HG02981 (cell line): Measurements from ENCODE around the gene CRNN.
A peak's percentile ranks its signal among the peaks of the same experiment; 100 is the strongest.

Source experiments
- ATAC-seq: cut with Tn5 transposase; IDR thresholded peaks from one replicate; pipeline ENCODE4 v1.9.1; 2021; ENCODE audit warnings: mild to moderate bottlenecking, moderate library complexity; ENCODE audit not compliant: unreplicated experiment

Gene CRNN

GRCh38 chr1:152413909-152414308, at the start of gene CRNN:
TSS of gene CRNN (minus strand) at chr1:152414263. CDS start at chr1:152412233, 2,030 bp downstream.
- no peak for ATAC-seq

- no peak for ATAC-seq
Measured at GRCh38 chr1:152462636-152463035, 48.6 kb upstream of the CRNN start.

- no peak for ATAC-seq
Measured at GRCh38 chr1:152461544-152461943, 47.5 kb upstream of the CRNN start.

DNA sequence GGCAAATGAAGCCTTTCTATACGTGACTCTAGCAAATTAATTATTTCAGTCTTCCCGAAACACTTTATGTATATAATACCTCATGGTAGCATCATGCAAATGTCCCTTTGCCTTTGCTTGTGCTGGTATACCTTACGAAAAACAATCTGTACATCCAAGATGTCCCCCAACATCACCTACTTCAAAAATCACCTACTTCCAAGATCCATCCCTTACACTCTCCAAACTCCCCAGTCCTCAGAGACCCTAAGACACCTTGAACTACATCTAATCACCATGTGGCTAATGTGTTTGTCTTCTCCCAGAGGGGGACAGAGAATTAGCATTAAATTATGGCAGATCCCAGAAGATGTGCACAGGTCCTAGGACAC, 46.5 kb upstream of the CRNN start:
- no peak for ATAC-seq

DNA sequence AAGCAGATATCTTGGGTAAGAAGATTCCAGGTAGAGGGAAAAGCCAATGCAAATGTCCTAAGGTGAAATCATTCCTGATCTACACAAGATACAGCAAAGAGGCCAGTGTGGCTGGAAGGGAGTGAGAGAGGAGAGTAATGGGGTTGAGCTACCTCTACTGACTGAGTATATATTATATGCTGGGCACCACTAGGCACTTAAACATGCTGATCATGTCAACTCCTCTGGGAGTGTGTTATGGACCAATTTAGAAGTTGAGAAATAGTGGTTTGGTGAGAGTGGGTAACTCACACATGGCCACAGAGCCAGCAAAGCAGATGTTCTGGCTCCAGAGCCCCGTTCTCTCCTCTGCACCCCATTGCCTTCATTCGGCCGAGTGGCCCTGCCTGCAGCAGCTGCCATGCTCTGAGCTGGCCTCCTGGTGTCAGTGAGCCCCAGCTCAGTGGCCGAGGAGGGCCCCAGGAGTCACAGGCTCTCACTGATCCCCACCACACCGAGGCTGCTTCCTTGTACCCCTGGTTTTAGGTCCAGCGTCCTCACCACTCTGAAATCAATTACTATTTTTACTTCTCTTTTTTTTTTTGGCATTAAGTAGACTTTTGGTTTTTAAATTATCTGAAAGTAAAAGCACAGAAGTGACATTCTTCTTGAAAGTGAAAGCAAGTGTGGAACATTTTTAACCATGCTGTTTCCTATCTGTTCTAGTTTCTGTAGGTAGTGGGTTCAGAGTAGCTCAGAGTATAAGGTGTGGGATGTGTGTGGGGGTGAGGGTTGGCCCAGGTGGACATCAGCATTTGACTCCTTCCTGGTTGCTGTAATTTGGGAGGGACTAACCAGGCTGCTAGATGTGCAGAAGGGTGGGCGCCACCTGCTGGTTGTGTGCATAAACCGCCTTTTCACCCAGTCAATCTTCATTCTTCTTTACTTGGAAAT, 45.8 kb upstream of the CRNN start:
- peak; percentile 93 for ATAC-seq

GRCh38 chr1:152458384-152459185, 44.5 kb upstream of the CRNN start:
- no peak for ATAC-seq

- ATAC-seq: no peak
Measured at GRCh38 chr1:152457561-152457960, 43.5 kb upstream of the CRNN start.

DNA sequence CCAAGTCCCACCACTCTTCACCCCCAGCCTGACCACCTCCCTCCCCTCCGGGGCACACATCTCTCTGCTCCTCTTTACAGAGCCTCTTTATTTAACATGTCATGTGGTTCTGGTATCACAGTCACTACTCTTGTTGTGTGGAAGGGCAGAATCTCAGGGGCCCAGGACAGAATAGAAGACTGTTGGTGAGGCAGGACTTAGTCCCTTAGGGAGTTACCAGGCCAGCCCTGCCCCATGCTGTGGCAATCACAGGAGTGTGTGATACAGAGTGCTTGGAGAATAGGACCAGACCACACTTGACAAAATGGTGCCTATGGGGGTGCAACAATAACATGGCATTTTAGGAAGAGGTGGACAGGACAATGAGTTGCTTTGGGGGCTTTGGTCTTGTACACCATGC, 43.0 kb upstream of the CRNN start:
- no peak for ATAC-seq

GRCh38 chr1:152451254-152451653, 37.2 kb upstream of the CRNN start:
- ATAC-seq: no peak

GRCh38 chr1:152449661-152450060, 35.6 kb upstream of the CRNN start:
- ATAC-seq: no peak

DNA sequence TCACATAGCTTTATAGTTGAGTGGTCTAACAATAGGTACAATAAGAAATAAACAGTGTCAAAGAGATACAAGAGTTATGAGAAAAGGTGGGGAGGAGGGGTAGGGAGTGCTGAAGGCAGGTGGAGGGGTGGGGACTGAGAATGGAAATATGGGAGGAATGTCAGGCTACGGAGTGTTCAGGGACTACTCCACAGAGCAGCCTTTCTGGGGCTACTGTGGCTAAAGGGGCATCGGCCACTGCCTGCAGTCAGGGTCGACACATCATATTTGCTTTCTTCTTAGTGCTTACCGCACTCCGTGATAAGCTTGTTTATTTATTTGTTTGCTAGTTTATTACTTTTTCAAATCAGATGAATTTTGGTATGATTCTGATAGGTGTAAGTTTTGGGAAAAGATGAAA, 34.4 kb upstream of the CRNN start:
- no peak for ATAC-seq

GRCh38 chr1:152448095-152448494, 34.0 kb upstream of the CRNN start:
- ATAC-seq: no peak

DNA sequence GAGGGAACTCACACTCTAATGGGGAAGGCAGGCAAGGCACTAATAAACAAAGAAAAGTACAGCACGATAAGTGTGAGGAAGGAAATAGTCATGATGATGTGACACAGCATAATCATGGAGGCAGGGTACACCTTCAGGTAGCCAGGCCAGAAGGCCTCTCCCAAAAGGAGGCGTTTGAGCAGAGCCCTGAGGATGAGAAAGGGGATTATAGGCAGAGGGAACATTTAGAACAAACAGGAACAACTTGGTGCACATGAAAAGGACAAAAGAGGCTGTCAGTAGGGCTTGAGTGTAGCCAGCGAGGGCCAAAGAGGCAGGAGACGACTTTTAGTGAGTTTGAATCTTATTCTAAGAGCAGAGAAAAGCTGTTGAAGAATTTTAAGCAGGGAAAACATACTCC, 33.4 kb upstream of the CRNN start:
- no peak for ATAC-seq

GRCh38 chr1:152444045-152444444, 30.0 kb upstream of the CRNN start:
- ATAC-seq: no peak

DNA sequence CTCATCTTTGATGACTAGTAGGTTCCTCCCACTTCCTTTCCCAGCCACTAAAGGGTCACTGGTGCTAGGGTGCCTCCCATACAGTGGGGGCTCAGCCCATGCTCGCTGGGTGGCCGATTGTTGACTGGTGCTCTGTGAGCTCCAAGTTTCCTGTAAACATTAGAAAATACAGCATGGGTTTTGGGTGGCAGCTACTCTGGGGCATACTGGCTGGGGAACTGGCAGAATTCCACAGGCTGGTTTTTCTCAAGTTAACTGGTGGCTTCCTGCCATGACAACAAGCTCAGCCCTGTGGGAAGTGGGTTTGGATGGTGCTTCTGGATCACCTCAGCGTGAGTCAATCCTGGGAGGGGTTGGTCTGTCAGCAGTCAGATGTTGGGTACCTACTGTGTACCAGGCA, 28.7 kb upstream of the CRNN start:
- no peak for ATAC-seq

- ATAC-seq: no peak
Measured at GRCh38 chr1:152442301-152442700, 28.2 kb upstream of the CRNN start.

GRCh38 chr1:152441756-152442155, 27.7 kb upstream of the CRNN start:
- ATAC-seq: no peak

GRCh38 chr1:152440635-152441471, 26.8 kb upstream of the CRNN start:
- ATAC-seq: peak; percentile 91

GRCh38 chr1:152436593-152437496, 22.8 kb upstream of the CRNN start:
- ATAC-seq: no peak

DNA sequence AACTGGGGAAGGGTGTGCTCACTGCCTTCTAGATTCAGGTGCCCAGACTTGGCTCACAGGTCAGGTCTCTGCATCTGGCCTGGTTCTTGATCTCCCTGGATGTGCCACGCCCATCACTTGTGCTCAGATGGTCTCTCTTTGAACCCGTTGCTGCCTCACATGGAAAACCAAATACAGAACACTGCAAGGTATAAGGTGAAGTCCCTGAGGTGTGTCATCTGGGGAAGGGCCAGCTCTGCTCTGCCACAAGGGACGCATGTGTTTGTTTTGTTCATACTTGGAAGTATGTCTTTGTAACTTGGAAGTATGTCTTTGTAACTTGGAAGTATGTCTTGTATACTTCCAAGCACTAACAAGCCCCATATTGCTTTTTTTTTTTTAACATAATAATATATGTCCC, 13.4 kb upstream of the CRNN start:
- ATAC-seq: no peak
